ENCODE measurements around the gene INS. TPM values are rescaled to one million over a fixed set of nuclear protein-coding genes. Genes with fewer than 3 reads are reported as not detected.

Gene INS
- total and polyA plus RNA-seq, 2 donors (not counting 1 experiment from before 2014, with no cell fraction given): not detected

- no peaks in the 10 kb centered on the region for H3K4me1 Mint-ChIP-seq
- H3K9ac ChIP-seq (ENCODE audit: low read length): no peak overlapping the region
- H3K9me3 ChIP-seq (ENCODE audit: control extremely low read depth in 1 of 3, control insufficient read depth in 2 of 3, insufficient read depth in 1 of 3, low read length in 2 of 3): peaks cover 0 to 5% (median 0%) of the 10 kb centered on the region in 3 donors
- 50% methylated on average over 23 of the region's 29 CpGs for WGBS (ENCODE audit: insufficient coverage)
- no peaks in the 10 kb centered on the region for H3K79me2 ChIP-seq (ENCODE audit: control insufficient read depth, insufficient read depth, low read length)
- ChIA-PET POLR2A (no interaction called here), CTCF (interaction anchor here (2.1 to 7.3 kb wide), 2 partner anchors 103 to 217 kb away, joined by 8 to 95 read pairs; no protein-coding TSS in a partner anchor)
- peaks cover 2% of the 10 kb centered on the region for H3K9me3 Mint-ChIP-seq (ENCODE audit: insufficient read depth)
- H4K20me1 ChIP-seq (ENCODE audit: control insufficient read depth, insufficient read depth, low read length, poor library complexity, severe bottlenecking): no peaks in the 10 kb centered on the region
- no peak overlapping the region for H3K27ac ChIP-seq (ENCODE audit: low read length in 2 of 2)
- peaks cover 4% of the 10 kb centered on the region for H3K27me3 Mint-ChIP-seq
- no peak for DNase-seq
- no peak overlapping the region for H3K27ac Mint-ChIP-seq
- H3K4me3 Mint-ChIP-seq: no peak overlapping the region
- H3K27me3 ChIP-seq (replicated peaks in 1 of 4; ENCODE audit: control extremely low read depth in 1 of 4, control insufficient read depth in 3 of 4, insufficient read depth in 4 of 4, low read length in 3 of 4): no peaks in the 10 kb centered on the region
- no peak overlapping the region for H3K4me3 ChIP-seq (ENCODE audit: control extremely low read depth in 1 of 5, extremely low read depth in 1 of 5, insufficient read depth in 1 of 5, low read depth in 2 of 5, low read length in 4 of 5)
- peaks cover 0 to 3% of the 10 kb centered on the region in 2 donors for H3K4me1 ChIP-seq (ENCODE audit: control insufficient read depth in 2 of 2, insufficient read depth in 2 of 2, low read length in 2 of 2)
- no peak for ATAC-seq (ENCODE audit: low read depth)
- H2AFZ ChIP-seq (ENCODE audit: insufficient read depth, low read depth, low read length, poor library complexity, severe bottlenecking): no peak overlapping the region
- no peak overlapping the region for H3K4me2 ChIP-seq (replicated peaks; ENCODE audit: low read depth, low read length, poor library complexity, severe bottlenecking)
- intact Hi-C loops (cut with micrococcal nuclease): no loop called here
- no peaks in the 10 kb centered on the region for H3K36me3 ChIP-seq (replicated peaks in 1 of 2; ENCODE audit: control extremely low read depth in 1 of 2, control insufficient read depth in 1 of 2, extremely low read depth in 1 of 2, insufficient read depth in 2 of 2, low read length in 1 of 2)
- no peak for TF ChIP-seq CTCF (IDR thresholded peaks at IDR 0.05)
- TF ChIP-seq EZH2 (IDR thresholded peaks at IDR 0.05; ENCODE audit: borderline replicate concordance, insufficient read depth, low read depth, low read length, poor library complexity, severe bottlenecking): no peak
These were observed 41.3 kb upstream of the INS start for GRCh38 chr11:2202071-2202899.

GRCh38 chr11:2201542-2201941 lies 40.5 kb upstream of the INS start:
- H3K27ac ChIP-seq (ENCODE audit: low read length in 2 of 2): no peak overlapping the region
- peaks cover 0 to 8% of the 10 kb centered on the region in 2 donors for H3K4me1 ChIP-seq (ENCODE audit: control insufficient read depth in 2 of 2, insufficient read depth in 2 of 2, low read length in 2 of 2)
- ChIA-PET POLR2A (no interaction called here), CTCF (interaction anchor here (2.1 to 7.3 kb wide), 3 partner anchors 103 to 218 kb away, joined by 8 to 95 read pairs (median 68); partner anchors contain the start of genes C11orf21 and TSPAN32)
- H3K79me2 ChIP-seq (ENCODE audit: control insufficient read depth, insufficient read depth, low read length): no peaks in the 10 kb centered on the region
- DNase-seq (no peak), ATAC-seq (ENCODE audit: low read depth) (no peak)
- H3K9me3 ChIP-seq (ENCODE audit: control extremely low read depth in 1 of 3, control insufficient read depth in 2 of 3, insufficient read depth in 1 of 3, low read length in 2 of 3): peaks cover 0 to 3% (median 0%) of the 10 kb centered on the region in 3 donors
- no peaks in the 10 kb centered on the region for H4K20me1 ChIP-seq (ENCODE audit: control insufficient read depth, insufficient read depth, low read length, poor library complexity, severe bottlenecking)
- H3K9ac ChIP-seq (ENCODE audit: low read length): no peak overlapping the region
- H3K27me3 Mint-ChIP-seq: peaks cover 10% of the 10 kb centered on the region
- 100% methylated on average over 1 of the region's 2 CpGs for WGBS (ENCODE audit: insufficient coverage)
- no peak overlapping the region for H3K4me3 Mint-ChIP-seq
- TF ChIP-seq EZH2 (IDR thresholded peaks at IDR 0.05; ENCODE audit: borderline replicate concordance, insufficient read depth, low read depth, low read length, poor library complexity, severe bottlenecking) (no peak), CTCF (IDR thresholded peaks at IDR 0.05) (no peak)
- no peaks in the 10 kb centered on the region for H3K36me3 ChIP-seq (replicated peaks in 1 of 2; ENCODE audit: control extremely low read depth in 1 of 2, control insufficient read depth in 1 of 2, extremely low read depth in 1 of 2, insufficient read depth in 2 of 2, low read length in 1 of 2)
- H2AFZ ChIP-seq (ENCODE audit: insufficient read depth, low read depth, low read length, poor library complexity, severe bottlenecking): no peak overlapping the region
- peaks cover 2% of the 10 kb centered on the region for H3K9me3 Mint-ChIP-seq (ENCODE audit: insufficient read depth)
- peaks cover 5% of the 10 kb centered on the region for H3K4me1 Mint-ChIP-seq
- H3K4me3 ChIP-seq (ENCODE audit: control extremely low read depth in 1 of 5, extremely low read depth in 1 of 5, insufficient read depth in 1 of 5, low read depth in 2 of 5, low read length in 4 of 5): no peak overlapping the region
- peaks cover 0 to 3% (median 0%) of the 10 kb centered on the region in 4 experiments for H3K27me3 ChIP-seq (replicated peaks in 1 of 4; ENCODE audit: control extremely low read depth in 1 of 4, control insufficient read depth in 3 of 4, insufficient read depth in 4 of 4, low read length in 3 of 4)
- no peak overlapping the region for H3K27ac Mint-ChIP-seq
- intact Hi-C loops (cut with micrococcal nuclease): no loop called here
- no peak overlapping the region for H3K4me2 ChIP-seq (replicated peaks; ENCODE audit: low read depth, low read length, poor library complexity, severe bottlenecking)
